GM19099 (cell line): Measurements from ENCODE around the gene FRS2.
A peak's percentile ranks its signal among the peaks of the same experiment; 100 is the strongest.

Experiments
- POLR2A ChIP-seq: IDR thresholded peaks from 3 replicates; pipeline ENCODE4 v1.6.1; 2011; ENCODE audit warnings: low read depth; ENCODE audit not compliant: insufficient read length; ENCODE audit errors: extremely low read depth

The FRS2 gene, protein sequence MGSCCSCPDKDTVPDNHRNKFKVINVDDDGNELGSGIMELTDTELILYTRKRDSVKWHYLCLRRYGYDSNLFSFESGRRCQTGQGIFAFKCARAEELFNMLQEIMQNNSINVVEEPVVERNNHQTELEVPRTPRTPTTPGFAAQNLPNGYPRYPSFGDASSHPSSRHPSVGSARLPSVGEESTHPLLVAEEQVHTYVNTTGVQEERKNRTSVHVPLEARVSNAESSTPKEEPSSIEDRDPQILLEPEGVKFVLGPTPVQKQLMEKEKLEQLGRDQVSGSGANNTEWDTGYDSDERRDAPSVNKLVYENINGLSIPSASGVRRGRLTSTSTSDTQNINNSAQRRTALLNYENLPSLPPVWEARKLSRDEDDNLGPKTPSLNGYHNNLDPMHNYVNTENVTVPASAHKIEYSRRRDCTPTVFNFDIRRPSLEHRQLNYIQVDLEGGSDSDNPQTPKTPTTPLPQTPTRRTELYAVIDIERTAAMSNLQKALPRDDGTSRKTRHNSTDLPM

DNA sequence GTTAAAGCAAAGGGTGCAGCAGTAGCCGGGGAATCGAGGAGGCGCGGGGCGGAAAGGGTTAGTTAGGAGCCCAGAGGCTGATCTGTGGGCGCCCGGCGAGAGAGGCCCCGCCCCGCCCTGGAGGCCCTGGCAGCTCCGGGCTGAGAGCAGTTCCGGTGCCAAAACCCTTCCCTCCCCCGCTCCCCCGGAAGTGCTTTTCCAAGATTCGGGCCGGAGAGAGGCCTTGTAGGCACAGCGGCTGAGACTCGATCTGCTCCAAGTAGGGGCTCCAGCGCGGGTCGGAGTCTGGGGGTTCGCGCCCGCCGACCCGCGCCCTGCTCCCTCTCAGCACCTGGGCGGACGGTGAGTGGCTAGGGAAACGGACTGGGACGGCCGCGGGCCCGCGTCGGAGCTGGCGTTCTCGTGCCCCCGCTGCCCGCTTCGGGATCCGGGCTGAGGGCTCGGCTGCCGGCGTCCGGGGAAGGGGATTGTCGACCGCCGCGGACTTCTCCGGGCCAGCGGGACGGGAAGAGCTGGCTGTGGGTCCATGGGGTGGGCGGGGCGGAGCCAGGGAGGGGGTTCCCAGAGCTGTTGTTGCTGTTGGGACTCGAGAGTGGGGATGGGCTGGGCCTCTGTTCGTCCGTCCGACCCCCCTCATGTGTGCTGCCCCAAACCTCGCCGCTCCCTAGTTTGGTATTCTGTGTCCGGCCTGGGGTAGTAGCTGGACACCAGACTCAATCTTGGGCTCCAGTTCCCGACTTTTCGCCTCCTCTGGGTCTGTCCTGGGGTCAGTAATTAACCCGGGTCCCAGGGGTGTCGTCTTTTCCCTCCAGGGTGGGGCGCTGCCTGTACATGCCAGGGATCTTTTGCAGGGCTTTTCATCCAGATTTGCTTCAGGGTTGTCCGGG, at the start of gene FRS2:
Gene FRS2 (plus strand): TSS at position 200 of the 887 bp plus-strand sequence. CDS start 98,643 bp downstream, outside the sequence.
- peak; percentile 82 for TF ChIP-seq POLR2A

DNA sequence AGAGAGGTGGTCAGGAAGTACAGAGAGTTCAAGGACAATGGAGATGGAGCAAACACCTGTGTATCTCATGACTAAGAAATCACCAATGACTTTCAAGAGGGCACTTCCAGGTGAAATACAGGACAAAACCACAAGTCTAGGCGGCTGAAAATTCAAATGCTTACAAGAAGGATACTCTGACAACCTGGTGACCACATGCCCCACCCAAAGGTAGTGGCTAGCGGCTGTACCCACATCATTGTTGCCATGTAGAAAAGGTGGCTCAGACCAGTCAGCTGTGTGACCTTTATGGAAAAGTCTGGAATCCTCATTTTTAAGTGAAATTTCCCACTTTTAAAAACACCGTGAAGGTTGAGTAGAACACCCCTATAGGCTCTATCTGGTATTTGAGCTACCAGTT, 48.6 kb upstream of the FRS2 start:
- no peak for TF ChIP-seq POLR2A

DNA sequence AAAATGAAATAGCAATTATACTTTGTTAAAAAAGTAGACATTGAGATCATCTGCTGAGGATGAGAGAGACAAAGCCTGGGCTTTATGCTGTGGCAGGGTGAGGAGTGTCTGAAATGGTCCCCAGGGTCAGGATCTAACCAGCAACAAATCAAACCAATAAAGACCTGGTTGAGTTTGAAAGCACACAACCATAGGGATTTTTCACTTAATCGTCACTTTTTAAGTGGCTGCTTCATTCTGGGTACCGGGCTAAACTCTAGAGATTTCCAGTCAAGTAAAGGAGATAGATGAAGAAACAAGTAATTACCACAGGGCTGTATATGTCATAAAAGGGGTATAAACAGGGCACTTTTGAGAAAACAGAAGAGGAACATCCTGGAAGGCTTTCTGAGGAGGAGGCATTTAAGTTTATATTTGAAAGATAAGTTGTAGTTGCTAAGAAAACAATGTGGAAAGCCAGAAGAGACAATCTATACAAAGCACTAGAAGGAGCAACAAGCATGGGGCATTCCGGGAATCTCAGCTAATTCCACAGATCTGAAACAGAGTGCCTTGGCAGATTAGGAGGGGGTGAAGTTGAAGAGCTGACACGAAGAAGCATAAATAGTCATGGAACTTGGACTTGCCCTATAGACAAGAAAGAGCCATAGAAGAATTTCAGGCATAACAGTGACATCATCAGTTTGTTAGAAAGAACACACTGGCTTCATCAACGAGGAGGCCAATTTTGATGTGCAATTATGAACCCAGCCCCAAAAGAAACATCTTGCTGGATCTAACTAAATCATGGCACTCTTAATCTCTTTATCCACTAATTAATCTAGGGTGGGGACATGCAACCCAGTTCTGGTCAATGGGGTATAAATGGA, 46.9 kb upstream of the FRS2 start:
- TF ChIP-seq POLR2A: no peak

DNA sequence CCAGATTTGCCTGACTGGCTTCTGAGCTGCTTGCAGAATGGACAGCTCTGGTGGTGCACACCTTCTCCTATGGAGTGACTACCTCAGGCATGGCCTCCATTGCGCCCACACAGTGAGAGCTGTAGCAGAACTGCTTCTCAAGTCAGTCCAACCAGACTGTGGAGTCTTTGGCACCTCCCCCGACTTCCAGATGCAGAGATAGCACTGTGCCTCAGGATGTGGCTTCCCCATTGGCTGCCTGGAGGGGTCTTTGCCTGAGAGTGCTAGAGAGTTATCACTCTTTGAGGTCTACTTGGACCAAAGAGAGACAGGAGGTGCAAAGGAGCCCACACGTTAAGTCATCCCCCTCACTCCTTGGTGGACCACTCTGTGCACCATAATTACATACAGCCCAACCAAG, 44.8 kb upstream of the FRS2 start:
- TF ChIP-seq POLR2A: no peak

DNA sequence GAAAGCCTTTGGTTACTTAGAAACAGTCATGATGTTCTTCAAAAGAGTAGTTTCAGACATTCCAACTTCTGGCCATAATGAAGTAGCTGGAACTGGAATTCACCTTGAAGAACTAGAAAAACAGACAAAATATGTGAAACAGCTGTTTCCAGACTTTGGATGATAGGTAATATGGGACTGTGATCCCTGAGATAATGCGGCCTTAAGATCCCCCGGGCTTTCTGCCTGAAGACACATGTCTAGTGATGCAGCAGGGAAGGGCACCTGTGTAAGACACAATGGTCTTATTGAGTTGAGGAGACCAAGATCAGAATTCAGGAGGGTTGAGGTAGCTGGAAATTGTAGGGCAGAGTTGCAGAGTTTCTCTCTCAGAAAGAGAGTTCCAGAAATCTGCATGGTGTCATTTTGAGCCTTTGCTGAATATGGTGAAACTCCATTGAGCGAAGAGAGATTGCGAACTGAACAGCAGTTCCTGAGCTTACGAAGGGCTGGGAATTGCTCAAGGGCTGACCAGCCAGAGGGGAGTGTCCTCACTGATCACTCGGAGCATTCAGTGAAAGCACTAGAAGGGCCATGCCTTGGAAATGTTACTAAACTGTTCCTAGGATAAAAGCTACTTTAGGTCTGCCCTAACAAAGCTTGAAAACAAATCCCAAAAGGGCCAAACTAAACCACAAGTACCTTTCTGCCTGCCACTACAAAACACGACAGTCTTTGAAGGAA, 41.7 kb upstream of the FRS2 start:
- TF ChIP-seq POLR2A: no peak

DNA sequence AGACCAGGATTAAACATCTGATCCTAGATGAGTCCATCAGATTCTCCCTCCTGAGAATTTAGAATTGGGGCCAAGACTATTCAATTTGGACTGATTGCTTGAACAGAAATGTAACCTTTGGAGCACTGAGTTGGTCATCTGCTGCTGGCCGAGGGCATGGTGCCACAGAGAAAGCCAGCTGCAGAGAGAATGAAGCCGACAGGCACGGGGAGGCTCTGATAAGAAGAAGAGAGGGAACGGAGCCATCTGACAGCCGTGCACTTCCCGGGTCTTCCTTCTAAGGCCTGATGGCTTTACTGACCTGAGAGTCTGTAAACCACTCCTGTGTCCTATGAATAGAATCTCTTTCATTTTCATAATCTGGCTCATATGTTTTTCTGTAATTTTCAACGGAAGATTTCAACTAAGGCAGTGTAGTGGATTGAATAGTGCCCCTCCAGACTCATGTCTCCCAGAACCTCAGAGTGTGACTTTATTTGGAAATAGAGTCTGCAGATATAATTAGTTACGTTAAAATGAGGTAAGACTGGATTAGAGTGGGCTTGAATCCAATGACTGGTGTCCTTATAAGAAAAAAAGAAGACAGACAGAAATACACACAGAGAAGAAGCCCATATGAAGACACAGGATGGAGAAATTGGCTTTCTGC, 39.1 kb upstream of the FRS2 start:
- TF ChIP-seq POLR2A: no peak

DNA sequence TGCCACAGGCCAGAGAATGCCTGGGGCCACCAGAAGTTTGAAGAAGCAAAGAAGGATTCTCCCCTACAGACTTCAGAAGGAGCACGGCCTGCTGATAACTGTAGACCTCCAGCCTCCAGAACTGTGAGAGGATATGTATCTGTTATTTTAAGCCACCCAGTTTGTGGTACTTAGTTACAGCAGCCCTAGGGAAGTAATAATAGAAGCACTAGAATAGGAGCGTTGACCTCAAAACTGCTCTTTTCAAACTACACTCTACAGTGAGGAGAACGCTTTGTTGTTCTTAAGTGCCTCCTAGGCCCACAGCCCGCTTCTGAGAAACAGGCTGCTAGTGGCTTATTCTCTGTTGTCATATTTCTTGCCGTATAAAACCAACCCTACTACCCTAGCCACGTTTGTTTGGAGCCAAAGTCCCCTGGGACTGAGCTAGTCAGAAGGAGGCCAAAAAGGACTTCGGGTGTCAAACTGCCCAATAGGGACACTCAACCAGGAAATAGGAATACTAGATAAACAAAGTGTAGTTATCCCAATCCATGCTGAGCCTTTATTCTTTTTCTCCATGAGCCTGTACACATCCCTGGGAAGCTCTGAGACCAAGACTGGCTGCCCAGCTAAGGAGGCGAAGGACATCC, 38.5 kb upstream of the FRS2 start:
- no peak for TF ChIP-seq POLR2A

DNA sequence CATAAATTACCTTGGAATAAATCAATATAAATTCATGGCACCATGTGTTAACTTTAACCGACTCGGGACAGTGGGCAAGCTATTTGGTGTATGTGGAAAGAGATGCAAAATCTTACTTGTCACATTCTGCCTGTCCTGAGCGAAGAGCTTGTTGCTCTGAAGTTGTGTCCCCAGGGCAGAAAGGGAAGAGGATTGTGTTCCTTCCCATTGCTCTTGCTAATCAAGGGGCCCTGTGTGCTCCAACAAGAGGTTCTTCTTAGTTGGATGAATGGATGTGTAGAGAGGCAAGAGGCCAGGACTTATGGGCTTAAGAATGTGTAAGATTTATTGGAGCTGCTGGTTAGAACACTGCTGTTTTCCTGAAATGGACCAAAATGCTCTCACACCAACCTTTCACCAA, 36.5 kb upstream of the FRS2 start:
- TF ChIP-seq POLR2A: no peak

DNA sequence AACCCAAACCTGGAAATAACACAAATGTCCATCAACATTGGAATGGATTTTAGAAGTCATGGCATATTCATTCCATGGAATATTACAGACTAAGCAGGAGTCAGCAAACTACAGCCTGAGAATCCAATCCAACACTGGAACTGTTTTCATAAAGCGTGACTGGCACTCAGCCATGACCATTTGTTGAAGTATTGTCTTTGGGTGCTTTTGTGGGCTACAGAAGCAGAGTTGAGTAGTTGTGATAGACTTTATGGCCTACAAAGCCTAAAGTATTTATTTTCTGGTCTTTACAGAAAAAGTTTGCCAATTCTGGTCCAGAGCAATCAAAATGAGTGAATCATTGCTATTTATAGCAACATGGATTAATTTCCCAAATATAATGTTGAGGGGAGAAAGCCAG, 34.5 kb upstream of the FRS2 start:
- no peak for TF ChIP-seq POLR2A

DNA sequence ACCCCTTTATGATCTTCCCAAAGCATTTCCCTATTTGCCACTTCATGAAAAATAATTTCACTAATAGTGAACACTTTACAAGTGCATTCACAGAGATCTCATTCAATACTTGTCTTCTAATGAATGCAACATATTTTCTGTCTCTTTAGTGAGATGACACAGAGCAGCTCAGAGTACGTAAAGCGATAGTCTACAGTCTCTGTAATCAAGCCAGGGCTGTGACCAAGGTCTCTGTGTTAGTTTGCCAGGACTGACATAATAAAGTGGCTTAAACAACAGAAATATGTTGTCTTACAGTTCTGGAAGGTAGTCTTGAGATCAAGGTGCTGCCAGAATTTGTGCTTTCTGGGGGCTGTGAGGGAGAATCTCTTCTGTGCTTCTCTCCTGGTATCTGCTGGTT, 33.1 kb upstream of the FRS2 start:
- no peak for TF ChIP-seq POLR2A

DNA sequence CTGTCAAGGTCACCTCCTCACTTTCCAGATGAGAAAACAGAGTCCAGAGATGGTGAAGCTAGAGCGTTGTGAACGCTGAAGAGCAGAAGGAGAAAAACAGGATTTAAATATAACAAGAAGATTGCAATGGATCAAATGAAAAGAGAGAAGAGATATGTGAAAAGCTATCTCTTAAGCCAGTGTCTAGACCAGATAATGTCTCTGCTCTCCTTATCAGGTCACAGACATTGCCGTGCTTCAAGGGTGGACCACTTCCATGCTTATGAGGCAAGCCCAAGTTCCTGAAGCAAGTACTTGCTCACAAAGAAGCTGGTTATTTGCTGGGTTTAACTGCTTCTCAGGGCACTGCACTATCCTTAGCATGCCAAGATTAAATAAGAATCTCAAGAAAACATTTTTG, 31.6 kb upstream of the FRS2 start:
- TF ChIP-seq POLR2A: no peak

DNA sequence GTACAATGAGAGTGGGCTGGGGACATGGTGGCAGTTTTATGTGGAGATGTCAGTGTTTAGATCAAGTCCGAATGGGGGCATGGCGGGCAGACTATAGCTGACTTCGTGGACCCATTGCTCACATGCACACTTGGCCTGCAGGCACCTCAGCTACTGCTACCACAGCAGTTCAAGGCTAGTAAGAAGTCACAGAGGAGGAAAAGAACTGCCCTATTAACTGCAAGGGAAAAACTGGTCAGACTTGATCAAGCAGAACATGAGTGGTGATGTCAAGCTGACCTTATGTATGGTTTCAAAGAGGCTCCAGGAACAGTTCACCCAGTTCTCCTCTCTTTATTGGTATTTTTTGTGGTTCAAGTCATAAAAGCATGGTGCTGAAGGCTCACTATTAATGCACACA, 30.2 kb upstream of the FRS2 start:
- no peak for TF ChIP-seq POLR2A

DNA sequence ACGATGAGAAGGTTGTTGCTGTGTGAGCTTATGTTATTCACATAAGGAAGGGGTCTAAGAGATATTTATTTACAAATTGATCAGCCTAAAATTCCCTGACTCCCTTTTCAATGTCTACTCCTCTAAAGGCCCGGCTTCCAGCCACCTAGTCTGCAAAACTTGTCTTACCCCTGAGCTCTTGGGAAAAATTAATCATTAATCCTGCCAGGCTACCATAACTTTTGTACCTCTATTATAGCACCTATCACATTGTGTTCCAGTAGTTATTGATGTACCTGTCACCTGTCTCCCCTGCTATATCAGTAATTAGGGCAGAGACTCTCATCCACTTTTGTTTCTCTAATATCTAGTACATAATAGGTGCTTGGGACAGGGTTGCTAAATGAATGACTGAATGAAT, 29.3 kb upstream of the FRS2 start:
- no peak for TF ChIP-seq POLR2A
